ENCODE results near the gene SLC25A21.
"Not testable (repeated sequence)": the region's sequence is repeated elsewhere in the genome, so short reads cannot be mapped to it uniquely, and the experiment has no call there.

SLC25A21 gene

DNA sequence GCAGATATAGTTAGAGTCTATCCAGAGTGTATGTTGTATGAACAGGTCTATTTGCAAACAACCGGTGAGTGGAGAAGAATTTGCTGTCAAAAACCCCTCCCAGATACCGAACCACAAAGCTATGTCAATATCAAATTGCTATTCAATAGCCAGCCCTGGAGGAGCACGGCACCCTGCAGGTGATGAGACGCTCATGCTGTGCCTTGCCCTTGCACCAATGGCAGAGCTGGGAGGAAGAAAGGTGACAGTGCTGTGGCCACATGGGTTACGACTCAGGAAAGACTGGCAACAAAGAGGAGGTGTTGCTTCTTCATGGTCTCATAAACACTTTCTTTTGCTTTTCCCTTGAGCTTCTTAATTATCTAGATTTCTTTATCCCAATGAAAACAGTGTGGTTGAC is 455.0 kb downstream of the SLC25A21 start:
- DNase-seq (ENCODE audit: low read depth), result no peak
- H3K4me3 ChIP-seq (ENCODE audit: low read depth, low read length), result no peak overlapping the region

DNA sequence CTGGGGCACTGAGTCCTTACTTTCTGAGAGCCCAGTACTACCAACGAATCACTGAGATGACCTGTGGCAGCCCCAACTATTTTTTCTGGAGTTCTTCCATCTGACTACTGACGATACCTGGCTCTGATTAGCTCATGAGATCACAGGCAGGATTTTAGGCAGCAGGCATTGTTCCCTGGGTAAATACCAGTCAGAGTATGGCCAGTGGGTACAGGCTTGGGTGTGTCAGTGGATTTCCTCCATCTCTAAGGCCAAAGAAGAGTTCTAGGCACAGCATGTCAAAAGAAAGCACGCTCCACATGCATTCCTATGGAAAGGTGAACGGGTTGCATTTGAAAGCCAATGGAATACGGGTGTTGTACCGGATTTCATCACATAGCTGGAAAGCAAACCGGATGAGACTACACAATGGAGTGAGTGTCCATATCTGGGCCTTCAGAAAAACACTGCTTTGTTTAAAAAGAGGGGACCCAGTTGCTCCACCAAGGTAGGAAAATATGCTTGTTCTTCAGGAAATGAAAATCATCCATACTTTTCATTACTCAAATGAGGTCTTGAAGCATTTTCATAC is 455.7 kb downstream of the SLC25A21 start:
- no peak overlapping the region for H3K4me3 ChIP-seq (ENCODE audit: low read depth, low read length)
- no peak for DNase-seq (ENCODE audit: low read depth)

DNA sequence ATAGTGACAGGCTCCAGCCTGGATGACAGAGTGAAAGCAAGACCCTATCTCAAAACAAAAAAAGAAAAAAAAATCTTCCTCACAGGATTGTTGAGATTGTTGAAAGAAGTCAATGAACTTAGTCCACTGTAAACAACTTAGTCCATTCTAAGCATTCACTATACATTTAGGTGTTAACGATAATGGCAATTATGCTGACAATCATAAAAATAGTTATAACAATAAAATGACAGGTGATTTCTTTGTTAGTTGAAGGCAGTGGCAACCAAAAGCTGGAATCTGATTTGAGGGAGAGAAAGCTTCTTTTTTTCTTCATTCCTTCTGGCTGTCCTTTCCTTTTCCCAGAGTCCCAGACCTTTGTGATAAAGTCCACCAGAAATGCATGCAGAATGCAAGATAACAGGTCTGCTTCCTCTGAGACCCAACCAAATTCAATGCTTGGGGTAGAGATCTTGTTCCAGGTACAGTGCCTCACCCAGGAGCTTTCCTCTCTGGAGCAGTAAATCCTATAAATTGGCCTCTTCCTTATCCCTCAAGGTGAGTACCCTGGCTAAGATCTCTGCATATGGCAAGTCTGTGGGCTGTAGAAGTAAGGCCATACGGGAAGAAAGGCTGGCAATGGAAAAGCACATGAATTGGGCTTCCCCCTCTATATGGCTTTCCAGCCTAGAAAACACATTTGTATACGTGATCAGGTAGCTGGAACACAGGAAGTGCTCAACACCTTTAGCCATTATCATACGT is 458.3 kb downstream of the SLC25A21 start:
- H3K4me3 ChIP-seq (ENCODE audit: low read depth, low read length), result no peak overlapping the region
- DNase-seq (ENCODE audit: low read depth), result no peak

DNA sequence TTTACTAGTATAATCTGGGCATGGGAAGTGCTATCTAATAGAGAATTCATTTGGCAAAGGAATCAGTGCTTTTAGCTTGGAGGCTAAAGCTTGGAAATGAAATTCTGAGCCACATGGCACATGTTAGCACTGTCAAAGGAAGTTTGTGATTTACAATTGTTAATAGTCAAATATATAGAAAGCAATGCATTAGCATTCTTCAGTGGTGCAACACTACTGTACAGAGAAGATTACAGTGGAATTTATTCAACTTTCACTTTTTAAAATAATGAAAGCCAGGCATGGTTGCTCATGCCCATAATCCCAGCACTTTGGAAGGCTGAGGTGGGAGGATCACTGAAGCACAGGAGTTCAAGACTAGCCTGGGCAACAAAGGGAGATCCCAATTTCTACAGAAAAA is 464.8 kb downstream of the SLC25A21 start:
- no peak overlapping the region for H3K4me3 ChIP-seq (ENCODE audit: low read depth, low read length)
- no peak for DNase-seq (ENCODE audit: low read depth)

DNA sequence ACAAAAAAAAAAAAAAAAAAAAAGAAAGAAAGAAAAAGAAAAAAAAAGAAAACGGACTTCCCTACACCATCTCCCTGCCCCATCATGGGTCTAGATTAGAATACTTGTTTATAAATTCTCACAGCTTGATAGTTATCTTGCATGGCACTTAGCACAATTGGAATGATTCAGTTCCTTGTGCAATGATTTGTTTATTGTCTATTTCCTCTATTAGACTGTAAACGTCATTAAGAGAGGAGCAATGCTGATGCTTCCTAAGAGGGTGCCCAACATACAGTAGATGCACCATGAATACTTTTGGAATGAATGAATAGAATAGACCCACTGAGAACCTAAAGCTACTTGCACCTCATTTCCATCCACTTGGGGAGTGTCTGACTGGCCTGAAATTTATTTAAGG is 469.9 kb downstream of the SLC25A21 start:
- DNase-seq (ENCODE audit: low read depth), result no peak
- H3K4me3 ChIP-seq (ENCODE audit: low read depth, low read length), result no peak overlapping the region

DNA sequence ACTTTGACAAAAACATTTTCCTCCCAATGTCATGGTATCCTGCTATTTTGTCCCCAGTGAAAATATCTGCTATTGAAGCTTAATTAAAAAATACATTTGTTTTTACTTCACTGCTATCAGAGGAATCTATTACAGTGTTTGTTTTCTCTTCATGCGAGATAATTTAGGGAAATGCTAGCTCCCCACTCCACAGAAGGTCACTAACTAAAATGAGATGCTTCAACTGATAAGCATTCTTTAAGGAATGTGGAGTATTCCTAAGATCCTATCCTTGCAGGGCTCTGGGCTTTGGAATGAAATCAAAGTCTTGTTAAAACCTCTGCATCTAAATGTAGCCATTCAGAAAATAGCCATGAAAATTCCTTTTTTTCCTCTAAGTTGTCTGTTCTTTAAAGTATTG is 471.3 kb downstream of the SLC25A21 start:
- H3K4me3 ChIP-seq (ENCODE audit: low read depth, low read length), result no peak overlapping the region
- no peak for DNase-seq (ENCODE audit: low read depth)

DNA sequence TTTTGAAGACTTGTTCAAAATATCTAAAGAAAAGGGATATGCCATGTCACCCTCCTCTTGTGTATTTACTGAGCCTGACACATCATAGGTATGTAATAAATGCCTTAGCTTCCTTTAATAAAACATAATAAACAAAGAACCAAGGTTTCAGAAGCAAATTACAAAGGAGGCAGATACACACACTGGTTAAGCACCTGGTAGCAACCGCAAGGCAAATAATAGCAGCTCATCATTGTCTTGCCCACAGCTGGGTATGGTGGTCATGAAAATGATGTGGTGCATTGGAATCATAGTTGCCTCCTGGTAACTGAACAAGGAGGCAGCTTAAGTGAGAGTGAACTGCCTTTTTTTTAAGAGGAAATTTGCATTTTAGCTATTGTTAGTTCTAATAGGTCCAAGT is 471.8 kb downstream of the SLC25A21 start:
- DNase-seq (ENCODE audit: low read depth), result no peak
- H3K4me3 ChIP-seq (ENCODE audit: low read depth, low read length), result no peak overlapping the region

DNA sequence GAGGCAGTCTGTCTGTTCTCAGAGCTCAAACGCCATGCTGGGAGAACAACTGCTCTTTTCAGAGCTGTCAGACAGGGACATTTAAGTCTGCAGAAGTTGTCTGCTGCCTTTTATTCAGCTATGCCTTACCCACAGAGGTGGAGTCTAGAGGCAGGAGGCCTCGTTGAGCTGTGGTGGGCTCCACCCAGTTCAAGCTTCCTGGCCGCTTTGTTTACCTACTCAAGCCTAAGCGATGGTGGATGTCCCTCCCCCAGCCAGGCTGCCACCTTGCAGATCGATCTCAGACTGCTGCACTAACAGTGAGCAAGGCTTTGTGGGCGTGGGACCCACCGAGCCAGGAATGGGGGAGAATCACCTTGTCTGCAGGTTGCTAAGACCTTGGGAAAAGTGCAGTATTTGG is 473.0 kb downstream of the SLC25A21 start:
- not testable (repeated sequence) for H3K4me3 ChIP-seq (ENCODE audit: low read depth, low read length); DNase-seq (ENCODE audit: low read depth)

DNA sequence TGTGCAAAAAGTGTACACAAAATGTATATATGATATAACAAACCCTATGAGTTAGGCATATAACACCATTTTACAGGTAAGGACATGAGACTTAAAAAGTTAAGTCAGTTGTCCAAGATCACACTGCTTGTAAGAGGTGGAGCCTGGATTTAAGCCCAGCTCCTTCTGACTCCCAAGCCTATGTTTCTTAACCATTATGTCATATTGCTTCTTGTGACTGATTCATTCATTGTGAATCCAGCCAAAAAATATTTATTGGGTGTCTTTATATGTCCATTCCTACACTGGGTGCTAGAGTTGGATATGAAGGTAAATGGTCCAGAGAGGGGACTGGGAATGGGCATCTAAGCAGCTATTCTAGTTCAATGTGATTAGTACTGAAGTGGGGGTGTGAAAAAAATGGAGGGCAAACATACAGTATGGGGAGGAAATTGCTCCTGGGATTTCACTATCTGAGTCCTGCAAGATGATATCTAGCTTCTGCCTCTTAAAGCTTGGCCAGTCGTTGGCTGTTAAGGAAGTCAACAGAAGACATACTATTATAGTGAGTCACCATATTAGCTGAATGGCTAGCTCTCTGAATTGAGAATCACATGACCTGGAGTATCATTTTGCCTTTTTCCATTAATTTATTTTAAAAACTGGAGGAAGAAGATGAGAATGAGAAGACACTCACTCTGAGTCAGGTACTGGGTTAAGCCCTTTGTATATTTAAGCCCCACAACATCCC is 481.9 kb downstream of the SLC25A21 start:
- DNase-seq (ENCODE audit: low read depth), result peak; percentile 16
- H3K4me3 ChIP-seq (ENCODE audit: low read depth, low read length), result no peak overlapping the region

DNA sequence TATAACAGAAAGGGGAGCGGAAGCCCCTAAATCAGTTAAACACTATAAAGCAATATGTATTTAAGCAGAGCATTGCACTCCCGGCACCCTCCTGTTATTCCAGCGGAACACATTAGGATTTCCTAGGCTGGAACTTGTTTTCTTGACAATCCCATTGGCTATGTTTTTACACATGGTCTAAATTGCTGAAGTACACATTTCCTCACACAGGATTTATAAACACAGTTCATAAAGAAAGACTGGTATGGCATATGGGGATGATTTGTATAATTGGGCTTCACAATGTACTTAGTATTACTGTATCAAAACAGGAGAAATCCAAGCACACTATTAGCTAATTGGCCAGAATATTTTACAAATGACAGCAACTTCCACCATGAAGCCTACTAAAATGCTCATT is 487.5 kb downstream of the SLC25A21 start:
- no peak for DNase-seq (ENCODE audit: low read depth)
- no peak overlapping the region for H3K4me3 ChIP-seq (ENCODE audit: low read depth, low read length)

DNA sequence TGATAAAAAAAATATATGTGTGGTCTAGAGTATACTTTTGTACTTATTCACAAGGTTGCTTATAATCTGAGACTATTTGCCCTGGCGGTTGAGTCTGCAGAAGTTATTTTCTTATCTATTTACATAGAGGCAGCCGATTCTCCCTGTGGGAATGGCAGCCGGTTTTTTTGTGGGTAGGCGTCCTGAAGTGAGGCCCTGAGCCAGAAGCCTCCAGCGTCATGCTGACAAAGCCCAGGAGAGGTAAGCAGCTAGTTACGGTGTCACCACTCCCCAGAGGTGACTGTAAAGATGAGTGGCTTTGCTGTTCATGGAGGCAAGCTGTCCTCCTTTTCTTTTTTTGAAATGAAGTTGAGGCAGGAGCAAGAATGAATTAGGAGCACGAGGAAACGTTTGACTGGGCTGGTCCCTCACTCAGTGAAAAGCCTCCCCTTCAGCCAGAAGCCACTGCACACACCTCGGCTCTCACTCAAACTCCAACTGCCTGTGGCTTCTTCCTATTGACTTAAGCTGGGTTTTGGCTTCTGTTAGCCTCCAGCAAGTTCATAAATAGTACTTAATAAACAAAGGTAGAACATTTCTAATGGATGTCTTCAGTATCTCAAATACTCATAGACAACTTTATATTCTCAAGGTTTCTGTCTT is 489.2 kb downstream of the SLC25A21 start:
- DNase-seq (ENCODE audit: low read depth), result no peak
- H3K4me3 ChIP-seq (ENCODE audit: low read depth, low read length), result no peak overlapping the region

DNA sequence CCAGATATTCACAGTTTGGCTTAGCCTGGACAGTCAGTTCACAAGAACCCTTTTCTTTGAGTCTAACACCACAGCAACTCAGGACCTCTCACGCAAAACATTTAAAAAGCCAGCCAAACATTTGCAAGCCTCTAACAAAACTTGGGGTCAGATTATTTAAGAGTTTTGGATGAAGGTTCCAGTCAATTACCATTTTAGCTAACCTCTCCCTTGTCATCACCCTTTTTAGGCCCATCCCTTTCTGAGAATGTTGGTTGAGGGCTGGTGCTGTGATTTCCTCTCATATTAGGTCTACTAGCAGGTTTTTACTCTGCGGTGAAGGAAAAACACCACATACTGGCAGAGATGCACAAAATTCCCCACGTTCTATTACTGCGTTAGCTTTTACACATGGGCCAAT is 490.1 kb downstream of the SLC25A21 start:
- no peak for DNase-seq (ENCODE audit: low read depth)
- H3K4me3 ChIP-seq (ENCODE audit: low read depth, low read length), result no peak overlapping the region

DNA sequence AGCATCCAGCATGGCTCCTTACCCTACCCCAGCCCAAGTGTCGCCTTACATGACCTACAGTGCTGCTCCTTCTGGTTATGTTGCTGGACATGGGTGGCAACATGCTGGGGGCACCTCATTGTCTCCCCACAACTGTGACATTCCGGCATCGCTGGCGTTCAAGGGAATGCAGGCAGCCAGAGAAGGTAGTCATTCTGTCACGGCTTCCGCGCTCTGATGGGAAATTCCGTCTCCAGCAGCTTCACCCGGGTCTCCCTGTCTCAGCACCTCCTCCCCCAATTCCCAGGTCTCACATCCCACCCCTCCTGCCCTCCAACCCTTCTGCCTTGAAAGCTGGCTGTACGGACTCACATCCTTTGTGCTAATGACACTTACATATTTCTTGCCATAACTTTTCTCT is 496.2 kb downstream of the SLC25A21 start:
- no peak overlapping the region for H3K4me3 ChIP-seq (ENCODE audit: low read depth, low read length)
- DNase-seq (ENCODE audit: low read depth), result no peak

DNA sequence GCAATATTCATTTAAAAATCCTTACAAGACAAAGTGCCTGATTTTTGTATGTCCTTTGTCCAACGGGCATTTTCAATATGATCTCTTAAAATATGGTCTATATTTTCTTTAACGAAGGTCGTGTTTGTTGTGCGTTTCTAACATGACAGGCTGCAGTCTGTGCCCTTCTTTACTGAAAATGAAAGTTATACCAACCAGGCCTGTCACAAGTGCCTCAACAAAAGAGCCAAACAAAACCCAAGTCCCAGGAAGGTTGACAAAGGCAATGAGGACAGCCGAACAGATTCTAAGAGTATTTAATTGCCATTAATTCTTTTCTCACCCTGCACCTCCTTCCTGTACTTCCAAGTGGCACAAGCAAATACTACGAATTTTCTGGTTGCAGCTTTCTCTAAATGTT is 496.8 kb downstream of the SLC25A21 start:
- H3K4me3 ChIP-seq (ENCODE audit: low read depth, low read length), result no peak overlapping the region

DNA sequence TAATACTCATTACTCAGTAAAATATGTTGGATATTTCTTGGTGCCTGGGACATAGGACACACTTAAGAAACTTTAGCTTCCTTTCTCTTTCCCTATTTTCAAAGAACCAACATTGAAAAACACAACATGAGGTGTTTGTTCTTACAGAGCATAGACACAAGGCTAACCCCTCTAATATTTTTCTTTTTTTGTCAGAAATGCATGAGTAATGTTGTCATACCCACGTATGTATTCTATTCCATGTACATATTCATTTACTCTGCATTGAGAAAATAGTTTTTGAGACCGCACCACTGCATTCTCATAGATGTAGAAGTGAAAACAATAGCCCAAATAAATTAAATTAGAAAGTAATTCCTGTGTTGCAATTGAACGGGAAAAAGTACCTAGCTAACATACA is 497.7 kb downstream of the SLC25A21 start:
- no peak for DNase-seq (ENCODE audit: low read depth)
- H3K4me3 ChIP-seq (ENCODE audit: low read depth, low read length), result no peak overlapping the region

More for the DNA sequence above, 496.8 kb downstream of the SLC25A21 start:
- no peak for DNase-seq (ENCODE audit: low read depth)

DNA sequence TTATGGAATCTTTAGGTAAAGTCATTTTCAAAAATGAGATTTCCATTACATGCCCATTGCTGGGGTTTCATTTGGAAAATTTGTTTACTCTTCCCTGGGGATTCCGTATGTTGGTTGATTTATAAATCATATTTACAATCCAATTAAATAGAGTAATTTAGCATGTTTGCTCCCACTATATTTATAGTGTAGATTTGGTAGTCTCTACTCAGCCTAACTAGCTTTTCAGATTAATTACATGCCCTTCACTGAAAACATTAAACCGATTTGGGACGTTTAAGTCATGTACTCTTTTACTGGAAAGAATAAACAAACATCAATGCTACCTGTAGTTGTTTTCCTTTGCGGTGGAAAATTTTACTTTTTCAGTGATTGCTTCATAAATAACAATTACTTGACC is 500.3 kb downstream of the SLC25A21 start:
- H3K4me3 ChIP-seq (ENCODE audit: low read depth, low read length), result no peak overlapping the region
- no peak for DNase-seq (ENCODE audit: low read depth)

DNA sequence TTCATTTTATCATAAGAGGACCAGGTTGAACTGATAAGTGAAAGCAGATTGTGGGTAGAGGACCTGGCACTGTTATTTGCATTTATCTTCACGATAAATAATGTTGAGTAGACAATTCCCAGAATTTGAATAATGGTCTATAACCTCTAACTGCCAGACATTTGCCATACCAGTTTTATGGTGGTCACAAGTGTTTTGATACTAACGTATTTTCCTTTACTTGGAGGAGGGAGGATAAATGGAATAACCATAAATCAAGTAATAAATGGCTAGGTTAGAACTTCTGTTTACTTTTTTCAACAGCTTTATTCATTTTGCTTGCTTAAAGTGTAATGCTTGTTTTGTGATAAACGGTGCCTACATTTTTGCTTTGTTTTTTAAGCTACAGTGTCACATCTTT is 501.3 kb downstream of the SLC25A21 start:
- no peak for DNase-seq (ENCODE audit: low read depth)

DNA sequence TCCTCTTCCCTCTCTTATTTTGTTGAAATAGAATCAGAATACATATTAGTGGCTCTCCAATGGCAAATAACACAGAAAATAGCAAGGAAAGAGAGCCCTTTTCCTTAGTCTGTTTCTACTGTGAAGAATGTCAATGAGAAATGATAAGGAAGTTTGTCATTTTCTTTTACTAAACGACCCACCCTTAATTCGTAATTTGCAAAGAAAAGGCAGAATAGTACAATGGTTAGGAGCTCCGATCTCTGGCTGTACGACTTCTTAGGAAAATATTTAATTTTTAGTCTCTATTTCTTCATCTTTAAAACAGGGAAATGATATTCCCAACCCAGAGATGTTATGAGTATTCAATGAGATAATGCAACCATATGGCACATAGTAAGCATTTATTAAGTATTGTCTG is 504.7 kb downstream of the SLC25A21 start:
- H3K4me3 ChIP-seq (ENCODE audit: low read depth, low read length), result no peak overlapping the region

More for the DNA sequence above, 501.3 kb downstream of the SLC25A21 start:
- H3K4me3 ChIP-seq (ENCODE audit: low read depth, low read length), result no peak overlapping the region

DNA sequence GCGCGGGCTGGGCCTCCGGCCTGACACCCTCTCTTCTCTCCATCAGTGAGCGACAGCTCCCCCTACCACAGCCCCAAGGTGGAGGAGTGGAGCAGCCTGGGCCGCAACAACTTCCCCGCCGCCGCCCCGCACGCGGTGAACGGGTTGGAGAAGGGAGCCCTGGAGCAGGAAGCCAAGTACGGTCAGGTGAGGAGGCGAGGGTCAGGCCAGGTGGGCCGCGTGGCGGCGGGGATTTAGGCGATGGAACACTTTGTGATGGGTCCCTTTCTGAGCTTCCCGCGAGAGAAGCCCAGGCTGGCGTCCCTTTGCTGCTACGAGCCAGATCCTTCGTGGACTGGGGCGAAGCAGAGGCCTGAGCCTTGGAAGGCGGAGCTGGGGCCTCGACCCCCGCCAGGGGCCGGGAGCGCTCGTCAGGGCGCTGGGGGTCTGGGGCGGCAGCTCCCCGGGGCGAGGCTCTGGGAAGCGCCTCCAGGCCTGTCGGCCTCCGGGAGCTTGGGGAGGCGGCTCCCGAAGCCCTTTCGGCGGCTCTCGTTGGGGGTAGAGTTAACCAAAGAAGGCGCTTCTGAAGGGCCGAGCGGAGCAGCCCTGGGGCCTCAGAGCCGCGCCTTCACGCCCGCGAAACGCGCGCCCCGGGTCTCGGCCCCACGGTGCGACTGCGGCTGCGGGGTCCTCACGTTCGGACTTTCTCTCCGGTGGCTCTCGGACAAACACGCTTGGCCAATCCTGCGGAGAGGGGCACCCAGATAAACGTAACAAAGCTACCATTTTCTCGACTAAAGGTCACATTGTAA is 505.8 kb downstream of the SLC25A21 start:
- H3K4me3 ChIP-seq (ENCODE audit: low read depth, low read length), result no peak overlapping the region
- DNase-seq (ENCODE audit: low read depth), result no peak

More for the DNA sequence above, 504.7 kb downstream of the SLC25A21 start:
- no peak for DNase-seq (ENCODE audit: low read depth)
